RWPE2 (cell line): ENCODE results near the gene DIO1.

Experiments
- ATAC-seq: fragments of 200-7000 bp; cut with Tn5 transposase; 3 replicates; pipeline ENCODE4 v1.9.1; 2021; ENCODE audit warnings: low read depth
- DNase-seq: peaks from one replicate; pipeline ENCODE4 v3.0.0-alpha.2; 2020; ENCODE audit warnings: low spot score
- H3K27ac ChIP-seq: fragments of 450-650 bp; 2 replicates; pipeline ENCODE4 v1.5.1; 2017; ENCODE audit warnings: mild to moderate bottlenecking; ENCODE audit not compliant: poor library complexity, severe bottlenecking
- H3K27me3 ChIP-seq: fragments of 250-450 bp; sonication (Bioruptor Pico); 2 replicates; pipeline ENCODE4 v1.5.1; 2021; ENCODE audit warnings: mild to moderate bottlenecking, moderate library complexity; ENCODE audit not compliant: insufficient read depth, poor library complexity, severe bottlenecking
- H3K36me3 ChIP-seq: fragments of 250-450 bp; sonication (Bioruptor Pico); 2 replicates; pipeline ENCODE4 v1.5.1; 2020; ENCODE audit warnings: low read depth, mild to moderate bottlenecking, moderate library complexity
- H3K4me1 ChIP-seq: fragments of 250-450 bp; sonication (Bioruptor Pico); 2 replicates; pipeline ENCODE4 v1.5.1; 2021; ENCODE audit warnings: mild to moderate bottlenecking, moderate library complexity; ENCODE audit not compliant: insufficient read depth, poor library complexity, severe bottlenecking
- H3K4me3 ChIP-seq: fragments of 250-450 bp; sonication (Bioruptor Pico); 2 replicates; pipeline ENCODE4 v1.5.1; 2021; ENCODE audit warnings: mild to moderate bottlenecking, moderate library complexity; ENCODE audit not compliant: severe bottlenecking
- H3K9me3 ChIP-seq: fragments of 250-450 bp; sonication (Bioruptor Pico); 2 replicates; pipeline ENCODE4 v1.5.1; 2021; ENCODE audit warnings: mild to moderate bottlenecking, moderate library complexity; ENCODE audit not compliant: severe bottlenecking
- TF ChIP-seq, protein P1 (sequence below): fragments of 450-650 bp; IDR thresholded peaks from one replicate; pipeline ENCODE4 v1.5.1; 2017; ENCODE audit warnings: mild to moderate bottlenecking, moderate library complexity; ENCODE audit not compliant: poor library complexity, severe bottlenecking

Gene DIO1

DNA sequence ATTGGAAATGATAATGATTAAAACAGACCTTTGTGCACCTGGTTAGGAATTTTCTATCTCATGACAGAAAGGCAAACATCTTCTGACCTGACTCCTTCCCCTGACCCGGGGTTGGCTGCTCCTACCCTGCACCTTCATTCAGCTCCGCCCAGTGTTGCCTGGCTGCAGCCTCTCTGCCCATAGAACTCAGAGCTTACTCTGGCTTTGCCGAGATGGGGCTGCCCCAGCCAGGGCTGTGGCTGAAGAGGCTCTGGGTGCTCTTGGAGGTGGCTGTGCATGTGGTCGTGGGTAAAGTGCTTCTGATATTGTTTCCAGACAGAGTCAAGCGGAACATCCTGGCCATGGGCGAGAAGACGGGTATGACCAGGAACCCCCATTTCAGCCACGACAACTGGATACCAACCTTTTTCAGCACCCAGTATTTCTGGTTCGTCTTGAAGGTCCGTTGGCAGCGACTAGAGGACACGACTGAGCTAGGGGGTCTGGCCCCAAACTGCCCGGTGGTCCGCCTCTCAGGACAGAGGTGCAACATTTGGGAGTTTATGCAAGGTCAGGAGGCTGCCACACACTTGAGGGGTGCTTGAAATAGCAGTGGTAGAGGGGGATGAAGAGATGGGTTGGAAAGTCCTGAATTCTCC, at the start of gene DIO1:
DIO1 (plus strand) TSS at position 189 of the 638 bp plus-strand sequence; CDS start at position 213, 24 bp downstream.
- H3K9me3 ChIP-seq = no peaks in the 10 kb centered on the region
- ATAC-seq = no peak
- H3K4me1 ChIP-seq = peaks cover 9% of the 10 kb centered on the region
- no peak for DNase-seq
- H3K27me3 ChIP-seq = no peaks in the 10 kb centered on the region
- no peak within 1 kb of the TSS for H3K27ac ChIP-seq
- no peaks in the 10 kb centered on the region for H3K36me3 ChIP-seq
- H3K4me3 ChIP-seq = no peak within 1 kb of the TSS
- TF ChIP-seq, protein P1, sequence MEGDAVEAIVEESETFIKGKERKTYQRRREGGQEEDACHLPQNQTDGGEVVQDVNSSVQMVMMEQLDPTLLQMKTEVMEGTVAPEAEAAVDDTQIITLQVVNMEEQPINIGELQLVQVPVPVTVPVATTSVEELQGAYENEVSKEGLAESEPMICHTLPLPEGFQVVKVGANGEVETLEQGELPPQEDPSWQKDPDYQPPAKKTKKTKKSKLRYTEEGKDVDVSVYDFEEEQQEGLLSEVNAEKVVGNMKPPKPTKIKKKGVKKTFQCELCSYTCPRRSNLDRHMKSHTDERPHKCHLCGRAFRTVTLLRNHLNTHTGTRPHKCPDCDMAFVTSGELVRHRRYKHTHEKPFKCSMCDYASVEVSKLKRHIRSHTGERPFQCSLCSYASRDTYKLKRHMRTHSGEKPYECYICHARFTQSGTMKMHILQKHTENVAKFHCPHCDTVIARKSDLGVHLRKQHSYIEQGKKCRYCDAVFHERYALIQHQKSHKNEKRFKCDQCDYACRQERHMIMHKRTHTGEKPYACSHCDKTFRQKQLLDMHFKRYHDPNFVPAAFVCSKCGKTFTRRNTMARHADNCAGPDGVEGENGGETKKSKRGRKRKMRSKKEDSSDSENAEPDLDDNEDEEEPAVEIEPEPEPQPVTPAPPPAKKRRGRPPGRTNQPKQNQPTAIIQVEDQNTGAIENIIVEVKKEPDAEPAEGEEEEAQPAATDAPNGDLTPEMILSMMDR = no peak

DNA sequence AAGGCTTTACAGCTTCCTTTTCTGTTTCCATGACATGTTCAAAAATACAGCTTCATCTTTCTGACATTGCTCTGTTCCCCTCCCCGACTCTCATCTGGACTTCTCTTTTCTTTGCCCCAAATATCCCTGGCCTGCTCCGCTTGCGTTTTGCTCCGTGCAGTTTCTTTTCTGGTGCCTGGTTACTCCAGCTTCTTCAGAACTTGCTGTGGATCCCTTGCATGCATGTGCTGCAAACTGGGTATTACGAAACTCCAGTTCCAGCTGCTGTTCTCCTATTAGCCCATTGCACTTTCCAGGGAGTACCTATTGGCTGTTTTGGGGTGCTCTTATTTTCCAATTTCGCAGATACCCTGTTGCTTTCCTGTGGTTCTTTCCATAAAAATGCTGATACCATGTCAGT, 46.0 kb upstream of the DIO1 start:
- TF ChIP-seq, protein P1 = no peak
- peaks cover 3% of the 10 kb centered on the region; the same call in 1 of the 2 replicates for H3K36me3 ChIP-seq
- H3K9me3 ChIP-seq = no peaks in the 10 kb centered on the region
- no peak overlapping the region for H3K4me3 ChIP-seq
- no peaks in the 10 kb centered on the region for H3K27me3 ChIP-seq
- no peaks in the 10 kb centered on the region for H3K4me1 ChIP-seq
- ATAC-seq (no peak), DNase-seq (no peak)
- no peak overlapping the region for H3K27ac ChIP-seq

DNA sequence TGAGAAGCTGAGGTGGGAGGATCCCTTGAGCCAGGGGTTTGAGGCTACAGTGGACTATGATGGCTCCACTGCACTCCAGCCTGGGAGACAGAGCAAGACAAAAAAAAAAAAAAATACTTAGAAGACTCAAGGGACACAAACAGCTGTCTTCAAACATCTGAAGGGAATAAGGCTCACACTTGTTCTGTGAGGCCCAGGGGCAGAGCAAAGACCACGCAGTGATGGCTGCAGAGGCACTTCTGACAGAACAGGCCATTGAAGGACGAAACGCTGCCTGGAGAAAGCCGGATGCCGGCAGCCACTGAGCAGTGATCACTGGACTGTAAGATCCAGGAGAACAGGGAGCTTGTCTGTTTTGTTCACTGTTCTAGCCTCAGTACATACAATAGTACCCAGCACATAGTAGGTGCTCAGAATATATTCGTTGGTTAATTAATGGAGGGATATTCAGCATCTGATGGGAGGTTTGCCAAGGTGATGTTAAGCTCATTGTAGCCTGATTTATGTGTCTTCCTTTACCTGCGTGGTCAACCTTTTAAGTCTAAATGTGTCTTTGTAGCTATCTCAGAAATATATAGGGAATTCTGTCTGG, 43.8 kb upstream of the DIO1 start:
- H3K27me3 ChIP-seq = no peaks in the 10 kb centered on the region
- no peaks in the 10 kb centered on the region for H3K4me1 ChIP-seq
- no peak overlapping the region for H3K4me3 ChIP-seq
- DNase-seq (no peak), ATAC-seq (no peak)
- peaks cover 7% of the 10 kb centered on the region; the same call in 1 of the 2 replicates for H3K36me3 ChIP-seq
- no peak overlapping the region for H3K27ac ChIP-seq
- TF ChIP-seq, protein P1 = no peak
- no peaks in the 10 kb centered on the region for H3K9me3 ChIP-seq

DNA sequence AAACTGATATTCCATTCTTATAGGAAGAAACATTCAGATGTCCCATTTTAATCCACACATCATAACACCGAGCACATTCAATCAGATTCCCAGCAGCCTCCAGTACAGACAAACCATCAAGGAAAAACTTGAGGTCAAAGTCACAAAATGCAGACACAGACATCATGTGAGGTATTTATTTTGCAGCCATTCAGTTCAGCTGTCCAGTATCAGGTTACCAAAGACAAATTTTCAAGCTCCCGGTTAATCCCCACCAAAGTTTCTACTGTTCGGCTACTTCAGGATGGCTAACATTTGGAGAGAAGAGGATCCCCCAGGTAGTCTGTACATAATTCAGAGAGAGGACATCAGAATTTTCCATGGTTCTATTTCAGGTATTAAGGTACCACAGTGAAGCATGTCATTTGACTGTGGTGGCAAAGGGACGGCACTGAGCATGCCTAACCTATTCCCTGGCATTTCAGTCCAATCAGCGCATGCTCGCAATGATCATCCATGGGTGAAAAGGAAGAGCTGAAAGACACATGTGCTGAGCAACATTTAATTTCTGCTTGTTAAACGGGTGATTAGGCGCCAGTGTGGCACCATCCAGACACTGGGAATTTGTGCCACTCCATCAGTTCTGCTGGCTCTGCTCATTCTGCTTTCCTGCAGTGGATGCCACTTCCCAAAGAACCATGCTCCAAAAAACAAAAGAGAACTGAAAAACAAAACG, 42.3 kb upstream of the DIO1 start:
- TF ChIP-seq, protein P1 = no peak
- Histone ChIP-seq H3K9me3 (no peaks in the 10 kb centered on the region), H3K27ac (no peak overlapping the region), H3K4me3 (no peak overlapping the region), H3K36me3 (peaks cover 7% of the 10 kb centered on the region; the same call in 1 of the 2 replicates), H3K4me1 (no peaks in the 10 kb centered on the region), H3K27me3 (no peaks in the 10 kb centered on the region)
- ATAC-seq = no peak
- DNase-seq = no peak

DNA sequence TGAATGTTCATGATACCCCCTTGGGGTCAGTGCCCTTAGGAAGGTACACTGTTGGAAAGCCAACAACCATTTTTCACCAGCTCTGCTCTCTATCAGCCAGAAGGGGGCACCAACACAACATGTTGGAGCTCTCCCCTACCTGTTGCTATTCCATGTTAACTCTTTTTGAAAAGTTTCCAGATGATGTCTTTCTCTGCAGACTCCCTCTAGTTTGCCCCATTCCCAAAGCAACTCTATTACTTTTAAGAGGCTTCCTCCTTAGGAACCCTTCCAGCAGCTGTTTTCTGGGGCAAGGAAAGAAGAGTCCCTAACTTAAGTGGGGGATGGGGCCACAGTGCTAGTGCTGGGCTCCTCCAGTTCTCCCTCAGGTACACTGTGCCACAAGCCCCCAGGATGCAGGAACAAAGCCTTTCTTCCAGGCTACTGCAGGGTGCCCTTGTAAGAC, 33.0 kb upstream of the DIO1 start:
- Histone ChIP-seq H3K36me3 (peaks cover 22% of the 10 kb centered on the region), H3K4me1 (no peaks in the 10 kb centered on the region), H3K27ac (no peak overlapping the region), H3K4me3 (no peak overlapping the region), H3K27me3 (no peaks in the 10 kb centered on the region), H3K9me3 (no peaks in the 10 kb centered on the region)
- ATAC-seq (peak; percentile 71), DNase-seq (no peak)
- TF ChIP-seq, protein P1 = peak; percentile 85
